Rectal smooth muscle tissue (tissue), 1 donor: ENCODE data around the gene TMEM202.
"Not testable (repeated sequence)": the region's sequence is repeated elsewhere in the genome, so short reads cannot be mapped to it uniquely, and the experiment has no call there.

Experiments used
- H3K27ac ChIP-seq: one replicate; pipeline ENCODE4 v1.7.0; 2013; ENCODE audit warnings: low read depth, low read length, inconsistent platforms
- H3K27me3 ChIP-seq: one replicate; pipeline ENCODE4 v1.7.0; 2013; ENCODE audit warnings: low read length; ENCODE audit not compliant: control insufficient read depth, insufficient read depth
- H3K36me3 ChIP-seq: one replicate; pipeline ENCODE4 v1.7.0; 2013; ENCODE audit warnings: low read length; ENCODE audit not compliant: control insufficient read depth, insufficient read depth
- H3K4me1 ChIP-seq: one replicate; pipeline ENCODE4 v1.7.0; 2013; ENCODE audit warnings: low read length; ENCODE audit not compliant: control insufficient read depth, insufficient read depth
- H3K4me3 ChIP-seq: one replicate; pipeline ENCODE4 v1.7.0; 2013; ENCODE audit warnings: low read length
- H3K9ac ChIP-seq: one replicate; pipeline ENCODE4 v1.7.0; 2013; ENCODE audit warnings: low read length

Gene TMEM202

GRCh38 chr15:72375846-72376581, 22.1 kb upstream of the TMEM202 start, which contains the start of gene HEXA:
HEXA (minus strand) TSS chr15:72376014; CDS start chr15:72375972, 42 bp downstream.
- peaks cover 2% of the 10 kb centered on the region for H3K36me3 ChIP-seq
- peak within 1 kb of the TSS; percentile 94 for H3K27ac ChIP-seq
- peaks cover 6% of the 10 kb centered on the region for H3K4me1 ChIP-seq
- peak within 1 kb of the TSS; percentile 99 for H3K9ac ChIP-seq
- H3K4me3 ChIP-seq = peak within 1 kb of the TSS; percentile 99
- H3K27me3 ChIP-seq = no peaks in the 10 kb centered on the region

- no peak overlapping the region for H3K9ac ChIP-seq
- no peaks in the 10 kb centered on the region for H3K27me3 ChIP-seq
- H3K4me3 ChIP-seq = no peak overlapping the region
- H3K4me1 ChIP-seq = peaks cover 6% of the 10 kb centered on the region
- peaks cover 2% of the 10 kb centered on the region for H3K36me3 ChIP-seq
- H3K27ac ChIP-seq = no peak overlapping the region
Measured at GRCh38 chr15:72377331-72377730, 20.8 kb upstream of the TMEM202 start.

GRCh38 chr15:72379106-72379505, 19.0 kb upstream of the TMEM202 start:
- H3K27me3 ChIP-seq, H3K4me1 ChIP-seq, H3K27ac ChIP-seq, H3K9ac ChIP-seq, H3K36me3 ChIP-seq, H3K4me3 ChIP-seq: not testable (repeated sequence)

DNA sequence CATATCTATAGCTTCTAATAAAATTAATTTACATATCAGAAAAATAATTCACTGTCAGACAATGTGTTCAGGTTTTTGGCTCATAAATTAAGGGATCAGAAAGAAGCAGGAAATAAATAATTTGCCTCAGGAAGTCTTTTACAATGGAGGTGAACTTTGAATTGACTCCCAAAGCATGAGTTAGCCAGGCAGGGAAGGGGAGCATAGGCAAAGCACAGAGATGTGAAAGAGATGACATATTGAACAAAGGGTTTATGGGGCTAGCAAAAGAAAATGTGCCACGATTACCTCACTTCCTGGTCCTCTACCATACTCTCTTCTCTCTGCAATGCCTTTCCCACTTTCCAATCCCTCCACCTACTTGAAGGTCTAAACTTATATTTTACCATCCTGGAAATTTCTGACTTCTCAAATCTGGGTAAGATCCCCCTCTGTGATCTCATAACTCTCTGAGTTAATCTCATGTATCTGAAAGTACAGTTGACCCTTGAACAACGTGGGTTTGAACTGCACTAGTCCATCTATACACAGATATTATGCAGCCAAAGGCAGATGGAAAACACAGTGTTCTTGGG, 18.2 kb upstream of the TMEM202 start:
- Histone ChIP-seq H3K27me3 (no peaks in the 10 kb centered on the region), H3K27ac (no peak overlapping the region)

GRCh38 chr15:72380743-72381142, 17.4 kb upstream of the TMEM202 start:
- Histone ChIP-seq H3K36me3 (no peaks in the 10 kb centered on the region), H3K4me3 (no peak overlapping the region), H3K9ac (no peak overlapping the region), H3K27me3 (no peaks in the 10 kb centered on the region), H3K4me1 (peaks cover 2% of the 10 kb centered on the region), H3K27ac (no peak overlapping the region)

More for the DNA sequence above, 18.2 kb upstream of the TMEM202 start:
- peaks cover 2% of the 10 kb centered on the region for H3K4me1 ChIP-seq
- no peak overlapping the region for H3K9ac ChIP-seq
- no peak overlapping the region for H3K4me3 ChIP-seq
- H3K36me3 ChIP-seq = peaks cover 2% of the 10 kb centered on the region

DNA sequence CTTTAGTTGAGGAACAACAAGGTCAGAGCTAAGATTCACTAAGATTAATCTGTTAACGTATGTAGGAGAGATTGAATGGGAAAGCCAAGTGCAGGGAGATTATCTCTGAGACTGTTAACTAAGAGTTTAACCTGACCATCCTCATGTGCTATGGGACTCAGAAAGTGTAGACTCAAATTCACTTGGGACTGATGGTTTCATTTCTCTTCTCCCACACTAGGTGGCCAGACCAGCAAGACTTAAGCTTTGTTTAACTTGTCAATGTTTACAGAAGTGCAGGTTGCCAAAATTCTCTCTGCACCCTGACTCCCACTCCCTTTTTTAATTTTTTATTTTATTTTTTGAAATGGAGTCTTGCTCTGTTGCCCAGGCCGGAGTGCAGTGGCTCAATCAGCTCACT, 16.0 kb upstream of the TMEM202 start:
- H3K36me3 ChIP-seq = no peaks in the 10 kb centered on the region
- H3K4me3 ChIP-seq = no peak overlapping the region
- H3K9ac ChIP-seq = no peak overlapping the region
- H3K27ac ChIP-seq = no peak overlapping the region
- H3K27me3 ChIP-seq = no peaks in the 10 kb centered on the region
- no peaks in the 10 kb centered on the region for H3K4me1 ChIP-seq

GRCh38 chr15:72387741-72388140, 10.4 kb upstream of the TMEM202 start:
- H3K27ac ChIP-seq = no peak overlapping the region
- no peaks in the 10 kb centered on the region for H3K4me1 ChIP-seq
- H3K4me3 ChIP-seq = no peak overlapping the region
- H3K36me3 ChIP-seq = no peaks in the 10 kb centered on the region
- no peaks in the 10 kb centered on the region for H3K27me3 ChIP-seq
- H3K9ac ChIP-seq = no peak overlapping the region

GRCh38 chr15:72389231-72389630, 8.9 kb upstream of the TMEM202 start:
- H3K9ac ChIP-seq = no peak overlapping the region
- no peak overlapping the region for H3K27ac ChIP-seq
- H3K4me1 ChIP-seq = no peaks in the 10 kb centered on the region
- no peak overlapping the region for H3K4me3 ChIP-seq
- H3K36me3 ChIP-seq = no peaks in the 10 kb centered on the region
- H3K27me3 ChIP-seq = no peaks in the 10 kb centered on the region

GRCh38 chr15:72396331-72396730, 1.8 kb upstream of the TMEM202 start:
- not testable (repeated sequence) for H3K9ac ChIP-seq, H3K4me3 ChIP-seq, H3K27me3 ChIP-seq, H3K27ac ChIP-seq, H3K36me3 ChIP-seq, H3K4me1 ChIP-seq

DNA sequence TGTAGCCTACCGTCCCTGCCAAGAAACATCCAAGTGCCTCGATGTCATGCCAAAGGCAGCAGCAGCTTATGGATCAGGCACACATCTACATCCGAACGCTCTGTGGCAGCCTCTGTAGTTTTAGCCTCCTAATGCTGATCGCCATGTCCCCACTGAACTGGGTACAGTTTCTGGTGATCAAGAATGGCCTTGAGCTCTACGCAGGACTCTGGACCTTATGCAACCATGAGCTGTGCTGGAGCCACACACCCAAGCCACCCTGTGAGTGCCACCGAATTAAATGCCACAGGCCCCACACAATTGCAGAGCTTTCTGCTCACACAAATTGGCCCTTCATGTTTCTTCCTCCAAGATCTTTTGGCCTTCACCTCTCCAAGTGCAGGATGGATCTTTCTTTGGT, 543 bp downstream of the TMEM202 start:
- H3K27me3 ChIP-seq = no peaks in the 10 kb centered on the region
- no peak overlapping the region for H3K4me3 ChIP-seq
- no peaks in the 10 kb centered on the region for H3K36me3 ChIP-seq
- no peak overlapping the region for H3K27ac ChIP-seq
- H3K9ac ChIP-seq = no peak overlapping the region
- no peaks in the 10 kb centered on the region for H3K4me1 ChIP-seq

- no peak overlapping the region for H3K27ac ChIP-seq
- H3K27me3 ChIP-seq = no peaks in the 10 kb centered on the region
- H3K4me3 ChIP-seq = no peak overlapping the region
- no peak overlapping the region for H3K9ac ChIP-seq
- H3K36me3 ChIP-seq = no peaks in the 10 kb centered on the region
- H3K4me1 ChIP-seq = no peaks in the 10 kb centered on the region
Measured at GRCh38 chr15:72402726-72403125, 4.6 kb downstream of the TMEM202 start.

DNA sequence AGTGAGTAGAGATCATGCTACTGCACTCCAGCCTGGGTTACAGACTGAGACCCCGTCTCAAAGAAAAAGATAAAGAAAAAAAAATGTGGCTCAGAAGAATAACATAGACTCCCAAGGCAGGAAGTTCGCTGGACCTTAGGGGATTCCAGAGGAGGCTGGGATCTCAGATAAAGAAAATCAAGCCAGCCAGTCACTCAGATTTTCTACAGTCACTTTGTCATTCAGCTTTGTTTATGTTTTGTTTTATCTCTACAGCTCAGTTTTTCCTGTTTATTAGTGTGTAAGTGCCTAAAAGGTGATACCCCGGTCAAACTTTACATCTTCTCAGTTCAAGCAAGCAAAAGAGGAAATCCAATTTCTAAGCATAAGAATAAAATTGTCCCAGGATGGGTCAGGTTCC, 6.3 kb downstream of the TMEM202 start:
- Histone ChIP-seq H3K4me1 (no peaks in the 10 kb centered on the region), H3K27ac (no peak overlapping the region), H3K9ac (no peak overlapping the region), H3K36me3 (no peaks in the 10 kb centered on the region), H3K27me3 (no peaks in the 10 kb centered on the region), H3K4me3 (no peak overlapping the region)

DNA sequence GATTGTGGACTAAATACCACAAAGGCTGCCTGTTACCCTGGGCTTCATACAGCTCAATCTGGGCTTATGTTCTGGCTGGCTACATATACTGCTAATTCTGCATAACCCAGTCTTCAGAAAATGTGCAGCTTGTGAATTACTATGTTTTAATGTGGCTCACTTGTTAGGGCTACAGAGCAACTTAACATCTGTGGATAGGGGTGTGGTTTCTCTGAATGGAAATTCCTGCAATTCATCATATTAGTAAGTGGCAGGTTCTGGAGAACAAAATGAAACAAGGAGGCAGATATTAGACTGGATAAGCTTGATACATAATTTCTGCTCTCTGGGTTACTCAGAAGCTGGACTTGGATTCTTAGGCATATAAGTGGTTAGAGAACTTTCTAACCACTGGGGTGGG, 6.7 kb downstream of the TMEM202 start:
- Histone ChIP-seq H3K27me3 (no peaks in the 10 kb centered on the region), H3K27ac (no peak overlapping the region), H3K4me1 (no peaks in the 10 kb centered on the region), H3K4me3 (no peak overlapping the region), H3K9ac (no peak overlapping the region), H3K36me3 (no peaks in the 10 kb centered on the region)
